AG04450 (cell line): ENCODE data around the gene ZCWPW1. TPM values are rescaled to one million over a fixed set of nuclear protein-coding genes. Genes with fewer than 3 reads are reported as not detected.
A peak's percentile ranks its signal among the peaks of the same experiment; 100 is the strongest.
"Not testable (repeated sequence)": the region's sequence is repeated elsewhere in the genome, so short reads cannot be mapped to it uniquely, and the experiment has no call there.

ENCODE experiments used
- CTCF ChIA-PET: fragments of 300-600, 350-600 bp; formaldehyde crosslinking; extraction: SDS; loops from one replicate; lab custom pipeline; 2022; ENCODE audit warnings: antibody characterized with exemption, inconsistent platforms; lab: Charles Lee
- POLR2A ChIA-PET: fragments of 350-600 bp; formaldehyde crosslinking; extraction: SDS; loops from one replicate; lab custom pipeline; 2021; ENCODE audit warnings: antibody characterized with exemption, inconsistent platforms; lab: Yijun Ruan, JAX
- DNase-seq: peaks from one replicate; pipeline ENCODE4 v3.0.0-alpha.2; 2011; ENCODE audit warnings: low read depth, low spot score
- H3K27ac ChIP-seq: one replicate; pipeline ENCODE4 v1.5.1; 2012; ENCODE audit warnings: low read depth, low read length, control low read depth
- H3K27me3 ChIP-seq: one replicate; pipeline ENCODE4 v1.6.0; 2012; ENCODE audit warnings: low read length; ENCODE audit not compliant: control insufficient read depth, insufficient read depth
- H3K4me3 ChIP-seq: 2 replicates; pipeline ENCODE4 v1.5.1; 2011; ENCODE audit warnings: mild to moderate bottlenecking, low read depth, low read length, control low read depth
- H3K9me3 ChIP-seq: 2 replicates; pipeline ENCODE4 v1.5.1; 2012; ENCODE audit warnings: low read length; ENCODE audit not compliant: control insufficient read depth, insufficient read depth
- polyA plus RNA-seq: library from polyadenylated mRNA; depleted of rRNA; stranded (reverse); fragments of >200 nt; gene quantifications from 2 replicates; pipeline ENCODE4 v1.2.3, GENCODE V29; 2011
- TF ChIP-seq, protein P1 (sequence below): IDR thresholded peaks from 2 replicates; pipeline ENCODE4 v1.5.1; 2011; ENCODE audit warnings: low read depth, low read length, control low read depth, inconsistent platforms

Gene ZCWPW1
- polyA plus RNA-seq, 1 experiment: 1.5 TPM

DNA sequence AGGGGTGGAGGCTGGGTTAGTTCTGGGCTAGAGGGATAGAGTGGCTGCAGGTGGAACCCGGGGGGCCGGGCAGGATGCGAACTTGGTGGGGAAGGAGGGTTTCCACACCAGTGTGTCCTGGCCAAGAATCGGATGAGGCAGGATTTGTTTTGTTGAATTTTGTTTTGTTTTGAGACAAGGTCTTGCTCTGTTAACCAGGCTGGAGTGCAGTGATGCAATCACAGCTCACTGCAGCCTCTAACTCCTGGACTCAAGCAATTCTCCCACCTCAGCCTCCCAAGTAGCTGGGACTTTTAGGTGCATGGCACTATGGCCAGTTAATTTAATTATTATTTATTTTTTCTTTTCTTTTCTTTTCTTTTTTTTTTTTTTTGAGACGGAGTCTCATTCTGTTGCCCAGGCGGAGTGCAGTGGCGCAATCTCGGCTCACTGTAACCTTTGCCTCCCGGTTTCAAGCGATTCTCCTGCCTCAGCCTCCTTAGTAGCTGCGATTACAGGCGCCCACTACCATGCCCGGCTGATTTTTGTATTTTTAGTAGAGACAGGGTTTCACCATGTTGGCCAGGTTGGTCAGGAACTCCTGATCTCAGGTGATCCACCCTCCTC lies 20.8 kb upstream of the ZCWPW1 start:
- no peak overlapping the region for H3K4me3 ChIP-seq
- H3K27me3 ChIP-seq: no peaks in the 10 kb centered on the region
- no peaks in the 10 kb centered on the region for H3K9me3 ChIP-seq
- TF ChIP-seq, protein P1, sequence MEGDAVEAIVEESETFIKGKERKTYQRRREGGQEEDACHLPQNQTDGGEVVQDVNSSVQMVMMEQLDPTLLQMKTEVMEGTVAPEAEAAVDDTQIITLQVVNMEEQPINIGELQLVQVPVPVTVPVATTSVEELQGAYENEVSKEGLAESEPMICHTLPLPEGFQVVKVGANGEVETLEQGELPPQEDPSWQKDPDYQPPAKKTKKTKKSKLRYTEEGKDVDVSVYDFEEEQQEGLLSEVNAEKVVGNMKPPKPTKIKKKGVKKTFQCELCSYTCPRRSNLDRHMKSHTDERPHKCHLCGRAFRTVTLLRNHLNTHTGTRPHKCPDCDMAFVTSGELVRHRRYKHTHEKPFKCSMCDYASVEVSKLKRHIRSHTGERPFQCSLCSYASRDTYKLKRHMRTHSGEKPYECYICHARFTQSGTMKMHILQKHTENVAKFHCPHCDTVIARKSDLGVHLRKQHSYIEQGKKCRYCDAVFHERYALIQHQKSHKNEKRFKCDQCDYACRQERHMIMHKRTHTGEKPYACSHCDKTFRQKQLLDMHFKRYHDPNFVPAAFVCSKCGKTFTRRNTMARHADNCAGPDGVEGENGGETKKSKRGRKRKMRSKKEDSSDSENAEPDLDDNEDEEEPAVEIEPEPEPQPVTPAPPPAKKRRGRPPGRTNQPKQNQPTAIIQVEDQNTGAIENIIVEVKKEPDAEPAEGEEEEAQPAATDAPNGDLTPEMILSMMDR: no peak
- H3K27ac ChIP-seq: no peak overlapping the region
- CTCF ChIA-PET: interaction anchor here (0.5 to 1.0 kb wide), 4 partner anchors 8 to 211 kb away, joined by 3 to 4 read pairs (median 4); no protein-coding TSS in a partner anchor
- no peak for DNase-seq
- POLR2A ChIA-PET: interaction anchor here (0.7 to 1.6 kb wide), 2 partner anchors 20 to 137 kb away, joined by 6 to 8 read pairs; partner anchors contain the start of genes FBXO24, MEPCE and ZCWPW1

DNA sequence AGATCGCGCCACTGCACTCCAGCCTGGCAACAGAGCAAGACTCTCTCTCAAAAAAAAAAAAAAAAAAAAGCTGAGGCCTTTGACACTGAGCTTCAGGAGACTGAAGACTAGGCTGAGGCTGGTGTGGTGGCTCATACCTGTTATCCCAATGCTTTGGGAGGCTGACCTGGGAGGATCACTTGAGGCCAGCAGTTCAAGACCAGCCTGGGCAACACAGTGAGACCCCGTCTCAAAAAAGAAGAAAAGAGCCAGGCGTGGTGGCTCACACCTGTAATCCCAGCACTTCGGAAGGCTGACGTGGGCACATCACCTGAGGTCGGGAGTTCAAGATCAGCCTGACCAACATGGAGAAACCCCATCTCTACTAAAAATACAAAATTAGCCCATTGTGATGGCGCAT lies 18.9 kb upstream of the ZCWPW1 start:
- DNase-seq, H3K27me3 ChIP-seq, H3K27ac ChIP-seq, H3K9me3 ChIP-seq, H3K4me3 ChIP-seq: not testable (repeated sequence)
- ChIA-PET CTCF (interaction anchor here (0.6 to 1.1 kb wide), 3 partner anchors 18 to 137 kb away, joined by 3 read pairs; no protein-coding TSS in a partner anchor), POLR2A (interaction anchor here (0.7 to 2.5 kb wide), 4 partner anchors 16 to 697 kb away, joined by 4 to 12 read pairs (median 4); partner anchors contain the start of gene ZCWPW1)

DNA sequence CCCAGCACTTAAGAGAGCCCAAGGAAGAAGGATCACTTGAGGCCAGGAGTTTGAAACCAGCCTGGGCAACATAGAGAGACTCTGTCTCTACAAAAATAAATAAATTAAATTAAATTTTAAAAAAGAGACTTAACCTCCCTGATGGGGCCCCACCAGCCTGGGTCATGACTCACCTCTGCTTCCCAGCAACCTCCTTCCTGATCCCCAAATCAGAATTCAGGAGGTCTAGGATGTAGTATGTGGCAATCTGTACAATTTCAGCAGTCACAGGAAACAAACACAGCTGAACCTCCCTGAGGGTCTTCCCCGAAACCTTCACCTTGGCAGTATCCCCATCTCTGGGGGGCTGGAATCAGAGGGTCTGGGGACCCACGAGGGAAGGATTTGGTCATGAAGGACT lies 17.5 kb upstream of the ZCWPW1 start:
- POLR2A ChIA-PET: interaction anchor here (0.7 to 2.5 kb wide), 2 partner anchors 18 to 259 kb away, joined by 6 to 12 read pairs; partner anchors contain the start of gene ZCWPW1
- peak overlapping the region; percentile 21 for H3K27ac ChIP-seq

DNA sequence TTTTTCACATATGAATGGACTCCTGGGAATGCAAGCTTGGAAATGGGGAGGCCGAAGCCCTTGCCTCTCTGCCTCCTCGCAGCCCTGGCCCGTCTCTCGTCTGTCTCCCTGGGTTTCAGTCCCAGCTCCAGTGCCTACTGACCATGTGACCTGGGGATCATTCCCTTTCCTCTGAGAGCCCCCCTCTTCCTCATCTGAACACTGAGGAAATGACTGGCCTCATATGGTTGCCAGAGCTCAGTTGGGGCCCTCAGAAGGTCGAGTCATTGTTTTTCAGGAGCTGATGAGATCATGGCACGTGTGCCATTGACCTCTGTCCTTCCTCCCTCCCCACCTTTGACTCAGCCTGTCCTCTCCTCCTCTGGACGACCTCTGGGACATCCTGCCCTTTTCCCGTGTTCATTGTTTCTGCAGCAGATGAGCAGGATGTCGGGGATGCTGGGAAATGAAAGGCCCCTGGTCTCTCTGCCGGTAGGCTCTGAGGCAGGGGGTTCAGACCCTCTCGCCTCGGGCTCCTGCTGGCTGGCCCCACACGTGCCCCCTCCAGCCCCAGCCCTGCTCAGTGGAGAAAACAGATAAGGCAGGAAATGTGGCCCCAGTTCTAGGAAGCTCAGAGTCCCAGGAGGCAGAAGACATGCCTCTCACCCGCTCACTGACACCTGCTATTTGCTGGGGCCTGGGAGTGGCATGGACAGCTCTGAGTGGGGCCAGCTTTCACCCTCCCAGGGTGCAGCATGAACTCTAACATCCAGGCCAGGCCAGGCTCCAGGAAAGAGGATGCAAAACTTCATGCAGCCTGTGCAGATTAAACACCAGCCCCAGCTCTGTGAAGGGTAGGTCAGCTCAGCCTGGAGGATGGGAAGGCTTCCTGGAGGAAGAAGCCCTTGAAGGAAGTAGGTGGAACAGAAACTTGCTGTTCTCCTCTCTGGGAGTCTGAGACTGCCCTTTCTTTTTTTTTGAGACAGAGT lies 16.1 kb upstream of the ZCWPW1 start:
- POLR2A ChIA-PET: interaction anchor here (0.5 to 3.1 kb wide), 4 partner anchors 11 to 115 kb away, joined by 3 to 20 read pairs (median 5); partner anchors contain the start of genes MEPCE and ZCWPW1
- TF ChIP-seq, protein P1: no peak
- no peaks in the 10 kb centered on the region for H3K9me3 ChIP-seq
- no peaks in the 10 kb centered on the region for H3K27me3 ChIP-seq
- no peak for DNase-seq
- H3K4me3 ChIP-seq: no peak overlapping the region
- H3K27ac ChIP-seq: peak overlapping the region; percentile 75
- CTCF ChIA-PET: interaction anchor here (1.3 kb wide), 1 partner anchor 25 kb away, joined by 5 read pairs; no protein-coding TSS in a partner anchor

More for the DNA sequence above, 17.5 kb upstream of the ZCWPW1 start:
- no peak for DNase-seq
- Histone ChIP-seq H3K27me3 (no peaks in the 10 kb centered on the region), H3K4me3 (no peak overlapping the region), H3K9me3 (no peaks in the 10 kb centered on the region)
- CTCF ChIA-PET: interaction anchor here (0.9 kb wide), 1 partner anchor 27 kb away, joined by 4 read pairs; no protein-coding TSS in a partner anchor
- TF ChIP-seq, protein P1: no peak
